ENCODE data around the gene SPATA18.

The SPATA18 gene

GRCh38 chr4:52012651-52013050, 38.5 kb upstream of the SPATA18 start:
- no peak for TF ChIP-seq CTCF (IDR thresholded peaks at IDR 0.05; ENCODE audit: borderline replicate concordance, control extremely low read depth, extremely low read depth, insufficient read depth, missing control alignments)
- in situ Hi-C loops (cut with MboI; ENCODE audit: low sequenced_read_pairs, unreplicated experiment): loop anchor here (25.0 kb wide), 1 partner anchor 125 kb away; no protein-coding TSS in a partner anchor

GRCh38 chr4:52014903-52015302, 36.2 kb upstream of the SPATA18 start:
- in situ Hi-C loops (cut with MboI; ENCODE audit: low sequenced_read_pairs, unreplicated experiment): loop anchor here (25.0 kb wide), 1 partner anchor 122 kb away; no protein-coding TSS in a partner anchor
- no peak for TF ChIP-seq CTCF (IDR thresholded peaks at IDR 0.05; ENCODE audit: borderline replicate concordance, control extremely low read depth, extremely low read depth, insufficient read depth, missing control alignments)
- no peak for DNase-seq (ENCODE audit: low spot score)

More at GRCh38 chr4:52012651-52013050, 38.5 kb upstream of the SPATA18 start:
- DNase-seq (ENCODE audit: low spot score): no peak

GRCh38 chr4:52015366-52015765, 35.7 kb upstream of the SPATA18 start:
- in situ Hi-C loops (cut with MboI; ENCODE audit: low sequenced_read_pairs, unreplicated experiment): loop anchor here (25.0 kb wide), 1 partner anchor 122 kb away; no protein-coding TSS in a partner anchor

DNA sequence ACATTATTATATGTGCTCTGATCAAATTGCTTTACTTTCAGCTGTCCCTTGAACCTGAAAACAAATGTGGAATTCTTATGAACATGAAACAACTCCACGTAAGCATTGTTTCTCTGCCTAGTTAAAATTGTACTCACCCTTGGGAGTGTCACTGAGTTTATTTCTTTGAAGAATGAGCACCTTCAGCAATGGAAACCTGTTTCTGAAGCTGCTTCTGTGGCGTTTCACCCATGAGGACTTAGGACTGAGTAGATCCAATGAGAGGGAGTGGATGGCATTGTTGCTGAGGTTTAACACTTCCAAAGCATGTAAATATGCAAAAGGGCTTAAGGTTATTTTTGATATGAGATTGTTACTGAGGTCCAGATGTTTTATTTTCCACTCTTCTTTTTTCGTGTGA, 34.1 kb upstream of the SPATA18 start:
- no peak for DNase-seq (ENCODE audit: low spot score)
- in situ Hi-C loops (cut with MboI; ENCODE audit: low sequenced_read_pairs, unreplicated experiment): loop anchor here (25.0 kb wide), 1 partner anchor 120 kb away; no protein-coding TSS in a partner anchor
- no peak for TF ChIP-seq CTCF (IDR thresholded peaks at IDR 0.05; ENCODE audit: borderline replicate concordance, control extremely low read depth, extremely low read depth, insufficient read depth, missing control alignments)

More at GRCh38 chr4:52015366-52015765, 35.7 kb upstream of the SPATA18 start:
- DNase-seq (ENCODE audit: low spot score): no peak
- no peak for TF ChIP-seq CTCF (IDR thresholded peaks at IDR 0.05; ENCODE audit: borderline replicate concordance, control extremely low read depth, extremely low read depth, insufficient read depth, missing control alignments)

DNA sequence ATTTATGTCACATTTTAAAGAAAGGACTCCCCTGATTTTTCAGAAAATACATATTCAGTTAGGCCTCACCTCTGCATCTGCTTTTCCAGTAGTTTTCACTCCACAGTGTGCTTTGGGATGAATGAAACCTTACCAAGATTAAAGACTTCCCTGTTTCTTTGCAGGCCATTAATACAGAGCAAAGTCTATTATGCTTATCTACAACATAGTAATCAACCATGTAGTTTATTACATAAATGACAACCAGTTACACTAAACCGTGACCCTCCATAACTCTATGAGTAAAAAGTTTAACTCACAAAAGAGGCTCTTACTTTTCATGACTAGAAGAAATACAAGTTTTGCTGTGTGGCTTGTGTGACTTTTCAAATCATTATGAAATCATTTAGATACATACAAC, 33.3 kb upstream of the SPATA18 start:
- TF ChIP-seq CTCF (IDR thresholded peaks at IDR 0.05; ENCODE audit: borderline replicate concordance, control extremely low read depth, extremely low read depth, insufficient read depth, missing control alignments): no peak
- in situ Hi-C loops (cut with MboI; ENCODE audit: low sequenced_read_pairs, unreplicated experiment): loop anchor here (25.0 kb wide), 1 partner anchor 119 kb away; no protein-coding TSS in a partner anchor
- DNase-seq (ENCODE audit: low spot score): no peak

- in situ Hi-C loops (cut with MboI; ENCODE audit: low sequenced_read_pairs, unreplicated experiment): loop anchor here (25.0 kb wide), 1 partner anchor 117 kb away; no protein-coding TSS in a partner anchor
- TF ChIP-seq CTCF (IDR thresholded peaks at IDR 0.05; ENCODE audit: borderline replicate concordance, control extremely low read depth, extremely low read depth, insufficient read depth, missing control alignments): no peak
- DNase-seq (ENCODE audit: low spot score): no peak
These were observed 31.0 kb upstream of the SPATA18 start, which contains the start of gene LRRC66 for GRCh38 chr4:52019936-52020657. Gene LRRC66 (minus strand): TSS chr4:52020363. CDS start chr4:52017613, 2,750 bp downstream.
